ENCODE measurements around the gene SFTPA1.
"Not testable (repeated sequence)": the region's sequence is repeated elsewhere in the genome, so short reads cannot be mapped to it uniquely, and the experiment has no call there.

The SFTPA1 gene

GRCh38 chr10:79610601-79611191 lies at the start of gene SFTPA1:
Gene SFTPA1, plus strand, starts transcription at chr10:79610939. Its CDS starts 887 bp downstream, at chr10:79611826.
- DNase-seq, result no peak

DNA sequence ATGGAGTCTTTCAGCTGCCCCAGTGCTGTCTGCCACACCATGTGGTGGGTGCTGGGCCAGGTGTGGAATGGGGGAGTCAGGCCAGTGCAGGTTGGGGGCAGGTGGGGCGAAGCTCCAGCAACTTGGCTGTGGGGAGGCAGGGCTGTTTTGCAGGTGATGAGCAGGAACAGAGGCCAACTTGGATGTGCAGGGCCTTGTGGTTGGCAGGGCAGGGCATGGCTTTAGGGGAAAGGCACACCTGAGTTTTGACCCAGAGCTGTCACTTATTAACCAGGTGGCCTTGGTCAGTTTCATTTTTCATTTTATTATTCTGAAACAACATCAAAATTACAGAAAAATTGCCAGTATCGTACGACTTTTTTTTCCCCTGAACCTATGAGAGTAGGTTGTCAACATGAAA lies 49.5 kb upstream of the SFTPA1 start:
- no peak for DNase-seq

DNA sequence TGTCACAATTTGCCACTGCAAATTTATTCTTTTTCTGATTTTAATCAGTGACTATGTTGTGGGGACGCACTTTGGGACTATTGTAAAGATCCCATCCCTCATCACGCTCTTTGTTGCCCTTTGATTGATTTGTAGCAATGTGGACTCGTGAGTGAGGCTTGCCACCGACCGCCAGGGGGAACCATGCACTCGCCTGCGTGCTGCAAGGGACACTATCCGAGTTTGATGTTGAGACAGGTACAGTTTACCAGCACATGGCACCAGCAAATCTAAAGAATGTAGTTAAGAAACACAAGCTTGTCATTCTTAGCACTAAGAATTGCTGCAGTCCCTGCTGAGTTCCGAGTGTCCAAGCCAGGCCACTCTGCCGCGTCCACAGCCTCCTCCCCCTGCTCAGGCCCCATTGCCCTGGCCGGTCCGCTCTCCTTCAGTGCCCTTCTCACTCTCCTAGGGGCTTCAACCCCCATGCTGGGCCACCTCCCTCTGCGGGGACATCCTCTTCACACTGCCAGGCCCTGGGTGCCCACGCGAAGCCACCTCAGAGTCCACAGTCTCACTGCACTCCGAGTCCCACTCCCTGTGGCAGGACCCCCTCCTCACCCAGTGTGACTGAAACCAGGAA lies 48.5 kb upstream of the SFTPA1 start:
- DNase-seq, result peak; percentile 41

GRCh38 chr10:79563426-79563825 lies 47.3 kb upstream of the SFTPA1 start:
- DNase-seq, result no peak

DNA sequence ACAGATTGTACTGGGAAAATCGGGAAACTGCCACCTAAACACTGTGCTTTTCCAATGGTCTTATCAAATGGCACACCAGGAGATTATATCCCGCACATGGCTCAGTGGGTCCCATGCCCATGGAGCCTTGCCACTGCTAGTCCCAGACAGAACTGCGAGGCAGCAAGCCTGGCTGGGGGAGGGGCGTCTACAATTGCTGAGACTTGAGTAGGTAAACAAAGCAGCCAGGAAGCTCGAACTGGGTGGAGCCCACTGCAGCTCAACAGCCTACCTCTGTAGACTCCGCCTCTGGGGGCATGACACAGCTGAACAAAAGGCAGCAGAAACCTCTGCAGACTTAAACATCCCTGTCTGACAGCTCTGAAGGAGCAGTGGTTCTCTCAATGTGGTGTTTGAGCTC lies 40.1 kb upstream of the SFTPA1 start:
- DNase-seq, result not testable (repeated sequence)

DNA sequence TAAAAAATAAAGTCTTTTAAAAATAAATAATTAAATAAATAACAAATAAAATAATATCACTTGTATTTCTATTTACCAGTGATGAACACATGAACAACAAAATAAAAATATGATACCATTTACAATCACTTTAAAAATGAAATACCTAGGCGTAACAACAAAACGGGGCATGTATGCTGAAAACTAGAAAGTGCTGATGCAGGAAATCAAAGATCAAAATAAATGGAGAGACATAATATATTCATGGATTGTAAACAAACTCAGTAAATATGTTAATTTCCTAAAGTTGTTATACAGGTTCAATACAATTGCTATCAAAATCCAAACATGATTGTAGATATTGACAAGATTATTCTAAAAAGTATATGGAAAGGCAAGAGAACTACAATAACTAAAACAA lies 31.4 kb upstream of the SFTPA1 start:
- no peak for DNase-seq

GRCh38 chr10:79581044-79581443 lies 29.7 kb upstream of the SFTPA1 start:
- DNase-seq, result no peak

- DNase-seq, result no peak
These were observed 28.6 kb upstream of the SFTPA1 start for GRCh38 chr10:79582096-79582495.

DNA sequence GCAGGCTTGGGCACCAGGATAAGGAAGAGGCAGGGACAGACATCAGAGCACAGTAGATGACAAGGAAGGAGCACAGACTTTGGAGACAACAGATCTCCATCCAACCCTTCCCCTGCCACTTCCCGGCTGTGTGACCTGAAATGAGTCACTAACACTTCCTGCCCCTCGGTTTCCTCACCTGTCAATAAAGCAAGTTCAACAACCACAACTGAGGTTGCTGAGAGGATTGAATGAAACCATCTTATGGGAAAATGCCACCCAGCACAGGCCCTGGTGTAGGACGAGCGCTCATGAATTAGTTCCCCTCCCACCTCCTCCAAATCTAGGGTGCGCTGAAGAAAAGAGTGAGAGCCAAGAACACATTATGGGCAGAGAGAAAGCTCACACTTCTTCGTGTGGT lies 27.8 kb upstream of the SFTPA1 start:
- not testable (repeated sequence) for DNase-seq

- DNase-seq, result no peak
These were observed 27.2 kb upstream of the SFTPA1 start for GRCh38 chr10:79583488-79584024.

- no peak for DNase-seq
These were observed 24.7 kb upstream of the SFTPA1 start for GRCh38 chr10:79585870-79586527.

DNA sequence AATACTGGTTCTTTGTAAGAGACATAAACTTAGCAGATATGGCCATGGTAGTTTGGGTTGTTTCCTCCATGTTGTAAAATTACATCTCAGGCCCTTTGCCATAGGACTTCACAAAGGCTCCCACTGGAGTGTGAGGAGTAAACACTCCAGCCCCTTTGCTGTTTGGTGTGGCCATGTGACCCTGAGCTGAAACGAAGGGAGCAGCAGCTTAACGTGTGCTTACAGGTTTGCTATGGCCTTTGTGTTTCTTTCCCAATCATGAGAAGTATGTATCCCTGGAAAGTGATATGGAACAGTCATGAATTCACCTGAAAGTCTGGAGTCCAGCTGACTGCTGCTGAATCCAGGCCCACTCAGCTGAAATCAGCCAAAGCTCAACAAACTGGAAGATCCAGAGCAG lies 23.8 kb upstream of the SFTPA1 start:
- no peak for DNase-seq

GRCh38 chr10:79588800-79589199 lies 21.9 kb upstream of the SFTPA1 start:
- no peak for DNase-seq

GRCh38 chr10:79593377-79593776 lies 17.4 kb upstream of the SFTPA1 start:
- no peak for DNase-seq

GRCh38 chr10:79594565-79594964 lies 16.2 kb upstream of the SFTPA1 start:
- not testable (repeated sequence) for DNase-seq

DNA sequence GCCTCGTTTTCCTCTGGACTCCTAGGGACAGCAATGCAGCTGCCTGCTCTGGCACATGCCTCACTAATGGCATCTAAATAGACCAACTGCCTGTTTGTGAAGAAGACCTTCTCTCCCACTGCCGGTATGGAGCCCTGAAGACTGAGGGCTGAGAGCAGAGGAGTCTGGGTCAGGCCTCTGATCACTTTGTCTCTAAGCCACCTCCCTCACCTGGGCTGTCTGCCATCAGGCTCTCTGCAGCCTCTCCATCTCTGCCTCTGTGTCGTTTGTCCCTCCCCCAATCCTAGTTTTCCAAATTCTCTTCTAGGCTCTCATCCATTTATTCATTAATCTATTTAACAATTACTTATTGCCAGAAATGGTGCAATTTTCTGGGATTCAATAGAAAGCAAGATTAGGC lies 15.2 kb upstream of the SFTPA1 start:
- no peak for DNase-seq

DNA sequence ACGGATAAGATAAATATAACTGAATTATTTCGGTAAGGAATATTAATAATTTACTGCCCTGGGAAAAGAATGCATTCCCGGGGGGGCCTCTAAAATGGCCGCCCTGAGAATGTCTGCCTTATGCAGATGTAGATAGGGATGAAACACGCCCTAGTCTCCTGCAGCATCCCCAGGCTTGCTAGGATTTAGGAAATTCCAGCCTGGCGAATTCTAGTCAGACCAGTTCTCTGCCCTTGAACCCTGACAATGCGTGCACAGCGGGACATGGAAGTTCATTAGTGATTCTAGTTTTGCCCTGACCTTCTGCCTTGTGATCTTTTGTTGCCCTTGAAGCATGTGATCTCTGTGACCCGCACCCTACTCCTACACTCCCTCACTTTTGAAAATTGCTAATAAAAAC lies 11.1 kb upstream of the SFTPA1 start:
- not testable (repeated sequence) for DNase-seq

DNA sequence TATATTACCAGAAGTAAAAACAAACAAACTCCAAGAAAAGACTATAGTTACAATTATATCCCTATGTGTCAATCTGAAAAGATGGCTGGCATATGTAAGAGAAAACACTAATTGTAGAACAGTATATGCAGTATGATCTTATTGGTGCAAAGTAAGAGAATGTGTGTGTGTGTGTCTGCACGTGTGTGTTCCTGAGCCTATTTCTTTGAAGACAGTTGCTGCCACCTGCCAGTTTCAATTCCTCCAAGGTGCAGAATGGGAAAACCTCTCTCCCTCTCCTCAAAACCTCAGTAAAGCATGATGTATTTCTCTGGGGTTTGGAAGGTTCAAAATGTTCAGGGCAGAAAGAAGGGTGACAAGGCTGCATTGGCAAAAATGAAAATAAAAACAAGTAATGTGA lies 8.8 kb upstream of the SFTPA1 start:
- DNase-seq, result no peak

DNA sequence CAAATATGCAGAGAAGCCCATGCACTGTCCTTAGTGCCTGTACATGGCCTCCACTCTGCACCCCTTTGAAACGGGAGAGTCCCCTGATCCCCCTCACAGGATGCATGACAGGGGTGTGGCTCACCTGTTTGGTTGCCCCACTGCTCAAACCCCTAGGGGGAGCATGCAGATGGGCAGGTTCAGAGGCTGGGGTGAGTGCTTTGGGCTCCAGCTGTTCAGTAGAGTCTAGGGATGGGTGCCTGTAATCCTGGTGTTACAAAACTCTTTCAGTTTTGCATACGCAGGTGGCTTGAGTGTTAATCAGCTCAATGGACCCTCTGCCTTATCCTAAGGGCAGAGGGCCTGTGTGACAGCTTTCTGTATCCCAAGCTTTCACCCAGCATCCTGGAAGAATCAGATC lies 7.8 kb upstream of the SFTPA1 start:
- DNase-seq, result no peak

DNA sequence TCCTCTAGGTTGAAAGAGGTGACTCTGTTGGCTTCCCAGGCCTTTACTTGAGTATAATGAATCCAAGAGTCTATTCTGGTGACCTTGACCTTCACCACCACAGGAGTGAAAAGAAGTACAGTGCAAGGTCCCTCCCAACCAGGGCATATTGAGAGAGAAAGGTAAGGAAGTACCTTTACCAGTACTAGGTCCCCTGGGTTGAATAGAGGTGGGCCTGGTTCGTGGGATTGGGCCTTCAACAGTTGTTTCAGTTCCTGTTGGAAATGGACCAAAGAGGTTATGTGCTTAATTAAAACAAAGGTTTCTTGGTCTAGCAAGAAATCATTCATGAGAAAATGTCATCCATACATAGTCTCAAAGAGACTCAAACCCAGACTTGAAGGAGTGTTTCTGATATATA lies 6.4 kb upstream of the SFTPA1 start:
- DNase-seq, result no peak

- DNase-seq, result no peak
These were observed 5.4 kb upstream of the SFTPA1 start for GRCh38 chr10:79605308-79605707.

DNA sequence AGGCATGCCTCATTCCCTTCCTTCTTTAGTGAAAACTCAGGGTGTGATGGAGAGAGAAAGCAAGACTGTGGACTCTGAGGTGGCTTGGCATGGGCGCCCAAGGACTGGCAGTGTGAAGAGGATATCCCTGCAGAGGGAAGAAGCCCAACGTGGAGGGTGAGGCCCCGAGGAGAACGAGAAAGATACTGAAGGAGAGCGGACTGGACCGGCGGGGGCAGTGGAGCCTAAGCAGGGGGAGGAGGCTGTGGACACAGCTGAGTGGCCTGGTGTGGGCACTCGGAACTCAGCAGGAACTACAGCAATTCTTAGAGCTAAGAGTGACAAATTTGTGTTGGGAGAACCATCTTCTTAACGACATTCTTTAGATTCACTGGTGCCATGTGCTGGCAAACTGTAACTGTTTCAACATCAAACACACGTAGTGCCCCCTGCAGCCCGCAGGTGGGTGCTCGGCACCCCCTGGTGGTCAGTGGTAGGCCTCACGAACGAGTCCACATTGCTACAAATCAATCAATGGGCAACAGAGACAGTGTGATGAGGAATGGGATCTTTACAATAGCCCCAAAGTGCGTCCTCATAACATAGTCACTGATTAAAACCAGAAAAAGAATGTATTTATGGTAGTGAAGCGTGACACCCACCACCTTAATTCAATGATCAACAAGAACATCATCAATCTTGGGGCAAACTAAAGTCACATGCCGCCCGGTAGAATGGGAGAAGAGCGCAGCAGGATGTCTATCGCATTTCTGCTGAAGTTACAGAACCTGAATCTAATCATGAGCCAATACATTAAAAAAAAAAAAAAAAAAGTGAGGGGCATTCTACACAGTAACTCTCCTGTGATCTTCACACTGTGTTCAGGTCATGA lies 2.0 kb upstream of the SFTPA1 start:
- no peak for DNase-seq

All from activated effector memory CD4-positive, alpha-beta T cell treated with Interleukin-2 at 50 U/mL for 16 hours (primary cell).